Neural cell (in vitro differentiated cells): Measurements from ENCODE around the gene SKA3.

Experiments
- CTCF ChIP-seq: fragments of 450-650 bp; IDR thresholded peaks from 2 replicates; pipeline ENCODE4 v1.5.1; 2014; ENCODE audit warnings: antibody characterized with exemption, mild to moderate bottlenecking, moderate library complexity; ENCODE audit not compliant: poor library complexity, severe bottlenecking
- EP300 ChIP-seq: fragments of 450-650 bp; conservative IDR thresholded peaks from 2 replicates; pipeline ENCODE4 v1.6.1; 2014; ENCODE audit warnings: antibody characterized with exemption, mild to moderate bottlenecking, moderate library complexity; ENCODE audit not compliant: poor library complexity, severe bottlenecking
- EZH2 ChIP-seq: fragments of 200-600, 300-800 bp; shearing (Covaris generic), sonication (generic); IDR thresholded peaks from 2 replicates; pipeline ENCODE4 v1.6.1; 2014; ENCODE audit warnings: antibody characterized with exemption, low read length, borderline replicate concordance, mild to moderate bottlenecking; ENCODE audit not compliant: insufficient read depth, poor library complexity, severe bottlenecking
- POLR2AphosphoS5 ChIP-seq: IDR thresholded peaks from 2 replicates; pipeline ENCODE4 v1.6.1; 2012

- no peak for TF ChIP-seq EP300
- TF ChIP-seq POLR2AphosphoS5: no peak
- no peak for TF ChIP-seq EZH2
- no peak for TF ChIP-seq CTCF
Observed at GRCh38 chr13:21123956-21124355, 52.4 kb downstream of the SKA3 start.
